ENCODE measurements around the gene MALRD1. TPM values are rescaled to one million over a fixed set of nuclear protein-coding genes. Genes with fewer than 3 reads are reported as not detected.

The MALRD1 gene
- total and polyA plus RNA-seq, 2 of the 8 experiments (the other 6 are each of a cell fraction or from before 2014, with no cell fraction given), result 0.32 to 0.35 TPM

DNA sequence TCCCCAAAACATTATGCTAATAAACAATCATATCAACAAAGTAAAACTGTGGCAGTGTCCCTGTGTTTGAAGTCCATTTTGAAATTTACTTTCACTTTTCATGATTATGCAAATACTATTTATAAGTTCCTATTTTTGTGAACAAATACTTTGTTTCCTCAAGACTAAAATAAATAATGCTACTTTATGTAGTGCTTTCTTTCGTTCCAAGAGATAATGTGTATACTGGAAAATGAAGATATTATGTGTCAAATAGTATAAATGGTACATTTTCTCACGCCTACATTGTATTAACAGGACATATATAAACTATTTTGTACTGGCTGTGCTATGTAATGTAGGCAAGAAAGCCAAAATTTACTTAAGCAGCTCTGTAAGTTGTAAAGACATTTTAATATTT lies 136.3 kb downstream of the MALRD1 start:
- WGBS, 2 experiments (ENCODE audit: extremely low coverage in 1 of 2, insufficient coverage in 1 of 2, insufficient read length in 1 of 2, insufficient replicate concordance in 2 of 2, low coverage in 1 of 2, low lambda C conversion rate in 2 of 2, missing lambda C conversion rate in 1 of 2), result 87% methylated on average over 2 of the region's 2 CpGs; no CpG with 5 or more reads in 1 of the 2 experiments

More for the DNA sequence above, 136.3 kb downstream of the MALRD1 start:
- Histone ChIP-seq H3K23ac (ENCODE audit: insufficient read length) (no peak overlapping the region), H2BK20ac (ENCODE audit: low read length) (no peak overlapping the region), H4K91ac (replicated peaks; ENCODE audit: insufficient read length, low read length) (no peak overlapping the region), H3K4me1 (replicated peaks in 1 of 4; ENCODE audit: control insufficient read depth in 3 of 4, insufficient read depth in 4 of 4, low read length in 3 of 4) (no peaks in the 10 kb centered on the region), H3K4me3 (ENCODE audit: extremely low read depth in 1 of 4, insufficient read depth in 2 of 4, low read depth in 3 of 4, low read length in 4 of 4) (no peak overlapping the region), H4K5ac (ENCODE audit: insufficient read length, low read depth, low read length) (no peak overlapping the region), H3K18ac (ENCODE audit: extremely low read depth, low read length) (no peak overlapping the region), H3K56ac (replicated peaks; ENCODE audit: insufficient read length, low read depth, low read length) (no peak overlapping the region), H3K79me1 (ENCODE audit: low read depth, low read length) (no peaks in the 10 kb centered on the region), H2AFZ (ENCODE audit: low read length) (no peak overlapping the region), H4K20me1 (replicated peaks in 1 of 2; ENCODE audit: control insufficient read depth in 1 of 2, insufficient read depth in 2 of 2, low read length in 2 of 2) (no peaks in the 10 kb centered on the region), H3K79me2 (ENCODE audit: control insufficient read depth in 1 of 2, insufficient read depth in 2 of 2, low read length in 2 of 2) (no peaks in the 10 kb centered on the region), H3K9ac (replicated peaks in 1 of 4; ENCODE audit: extremely low read depth in 1 of 4, low read depth in 3 of 4, low read length in 3 of 4) (no peak overlapping the region), H3K36me3 (ENCODE audit: control insufficient read depth in 2 of 4, insufficient read depth in 4 of 4, low read length in 3 of 4) (no peaks in the 10 kb centered on the region), H3K9me3 (ENCODE audit: insufficient read depth in 2 of 2, low read depth in 1 of 2, low read length in 1 of 2) (no peaks in the 10 kb centered on the region), H3K4ac (replicated peaks; ENCODE audit: insufficient read length, low read depth, low read length) (no peak overlapping the region), H4K8ac (ENCODE audit: extremely low read depth, insufficient read depth, low read length) (no peak overlapping the region), H3K4me2 (ENCODE audit: insufficient read depth in 1 of 2, low read depth in 2 of 2, low read length in 2 of 2) (no peak overlapping the region), H2AK5ac (ENCODE audit: low read depth, low read length) (no peak overlapping the region), H3K23me2 (ENCODE audit: low read depth, low read length) (no peaks in the 10 kb centered on the region), H3K14ac (ENCODE audit: insufficient read length) (no peak overlapping the region), H3K27ac (ENCODE audit: low read depth, low read length) (no peak overlapping the region), H3K27me3 (replicated peaks in 1 of 4; ENCODE audit: control insufficient read depth in 3 of 4, extremely low read depth in 1 of 4, insufficient read depth in 3 of 4, low read length in 3 of 4) (no peaks in the 10 kb centered on the region), H2BK15ac (ENCODE audit: low read length) (no peak overlapping the region), H2BK12ac (ENCODE audit: low read depth, low read length) (no peak overlapping the region), H2BK120ac (replicated peaks; ENCODE audit: low read depth, low read length) (no peak overlapping the region), H2BK5ac (ENCODE audit: low read depth, low read length) (no peak overlapping the region)
- ChIA-PET CTCF (ENCODE audit: partially characterized antibody) (interaction anchor here (1.0 kb wide), 1 partner anchor 16 kb away, joined by 3 read pairs; no protein-coding TSS in a partner anchor), POLR2A (ENCODE audit: partially characterized antibody) (no interaction called here)
- TF ChIP-seq POU5F1 (IDR thresholded peaks at IDR 0.05; ENCODE audit: low read depth, low read length), result no peak
- no peak for TF ChIP-seq POLR2A (IDR thresholded peaks at IDR 0.05; ENCODE audit: control extremely low read depth in 1 of 2, low read depth in 2 of 2, low read length in 2 of 2)
- no peak for TF ChIP-seq SP2 (IDR thresholded peaks at IDR 0.05; ENCODE audit: low read length)
- no peak for TF ChIP-seq KDM4A (IDR thresholded peaks at IDR 0.05; ENCODE audit: low read depth, low read length, severe bottlenecking)
- no peak for TF ChIP-seq TCF12 (IDR thresholded peaks at IDR 0.05; ENCODE audit: low read depth, low read length)
- no peak for TF ChIP-seq CTBP2 (IDR thresholded peaks at IDR 0.05; ENCODE audit: borderline replicate concordance, insufficient read depth, insufficient read length, low read length)
- no peak for TF ChIP-seq SUZ12 (IDR thresholded peaks at IDR 0.05; ENCODE audit: low read length)
- TF ChIP-seq GABPA (IDR thresholded peaks at IDR 0.05; ENCODE audit: borderline replicate concordance, insufficient read depth, low read length), result no peak
- TF ChIP-seq YY1 (IDR thresholded peaks at IDR 0.05; ENCODE audit: low read depth, low read length), result no peak
- TF ChIP-seq CHD1 (IDR thresholded peaks at IDR 0.05; ENCODE audit: low read depth, low read length), result no peak
- FAIRE-seq (no peak), DNase-seq (ENCODE audit: low read depth in 1 of 2, low spot score in 2 of 2) (no peak)
